AG04449 (cell line): ENCODE data around the gene ZDHHC23.

ENCODE experiments used
- CTCF ChIA-PET: fragments of 350-600 bp; formaldehyde crosslinking; extraction: SDS; loops from one replicate; lab custom pipeline; 2021; ENCODE audit warnings: antibody characterized with exemption; lab: Yijun Ruan, JAX
- POLR2A ChIA-PET: fragments of 400-600, 350-600 bp; formaldehyde crosslinking; extraction: SDS; loops from one replicate; lab custom pipeline; 2020; ENCODE audit warnings: antibody characterized with exemption, inconsistent platforms; lab: Yijun Ruan, JAX
- DNase-seq: peaks from one replicate; pipeline ENCODE4 v3.0.0-alpha.2; 2010; ENCODE audit warnings: low read depth, low spot score
- H3K4me3 ChIP-seq: 2 replicates; pipeline ENCODE4 v1.5.1; 2011; ENCODE audit warnings: low read depth, mild to moderate bottlenecking, control low read depth, low read length
- CTCF ChIP-seq: IDR thresholded peaks from one replicate; pipeline ENCODE4 v1.5.1; 2011; ENCODE audit warnings: mild to moderate bottlenecking, moderate library complexity, low read length, control low read depth, inconsistent platforms; ENCODE audit not compliant: insufficient read depth; ENCODE audit errors: missing control alignments

Gene ZDHHC23

GRCh38 chr3:113953677-113954076 lies 5.9 kb downstream of the ZDHHC23 start:
- TF ChIP-seq CTCF: no peak
- no peak for DNase-seq
- ChIA-PET CTCF (interaction anchor here (1.0 kb wide), 1 partner anchor 11 kb away, joined by 3 read pairs; no protein-coding TSS in a partner anchor), POLR2A (no interaction called here)
- H3K4me3 ChIP-seq: no peak overlapping the region

GRCh38 chr3:113954091-113954685 lies 6.4 kb downstream of the ZDHHC23 start:
- DNase-seq: no peak
- H3K4me3 ChIP-seq: no peak overlapping the region
- CTCF ChIA-PET: interaction anchor here (1.0 kb wide), 1 partner anchor 11 kb away, joined by 3 read pairs; no protein-coding TSS in a partner anchor
- no peak for TF ChIP-seq CTCF
- POLR2A ChIA-PET: no interaction called here

GRCh38 chr3:113963879-113964278 lies 16.1 kb downstream of the ZDHHC23 start:
- H3K4me3 ChIP-seq: no peak overlapping the region
- TF ChIP-seq CTCF: no peak
- no peak for DNase-seq
- ChIA-PET POLR2A (no interaction called here), CTCF (no interaction called here)

DNA sequence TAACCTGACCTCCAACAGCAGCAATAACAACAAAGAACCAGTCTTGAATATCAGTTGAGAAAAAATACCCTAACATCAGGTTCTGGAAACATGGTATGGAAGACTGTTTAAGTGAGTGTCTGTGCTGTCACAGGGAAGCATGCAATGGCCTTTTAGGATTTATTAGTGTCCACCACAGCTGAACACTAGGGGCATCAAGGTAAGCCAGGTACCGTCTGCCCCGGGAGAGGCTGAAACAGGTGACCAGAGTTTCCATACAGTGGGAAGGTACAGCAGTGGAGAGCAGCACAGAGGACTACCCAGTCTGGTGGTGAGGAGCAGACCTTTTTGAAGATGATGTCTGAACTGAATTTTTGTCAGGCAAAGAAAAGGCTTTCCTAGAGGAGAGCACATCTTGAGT lies 18.4 kb downstream of the ZDHHC23 start:
- ChIA-PET CTCF (no interaction called here), POLR2A (no interaction called here)
- H3K4me3 ChIP-seq: no peak overlapping the region
- TF ChIP-seq CTCF: no peak
- DNase-seq: no peak

GRCh38 chr3:113968986-113969385 lies 21.2 kb downstream of the ZDHHC23 start:
- no peak for TF ChIP-seq CTCF
- ChIA-PET CTCF (no interaction called here), POLR2A (no interaction called here)
- peak; percentile 26 for DNase-seq
- no peak overlapping the region for H3K4me3 ChIP-seq

- TF ChIP-seq CTCF: no peak
- POLR2A ChIA-PET: no interaction called here
- CTCF ChIA-PET: no interaction called here
- no peak for DNase-seq
- H3K4me3 ChIP-seq: no peak overlapping the region
Observed at GRCh38 chr3:113977822-113978221, 30.0 kb downstream of the ZDHHC23 start.
